T-helper 2 cell (primary cell): ENCODE results near the gene CBR1.
"Not testable (repeated sequence)": the region's sequence is repeated elsewhere in the genome, so short reads cannot be mapped to it uniquely, and the experiment has no call there.

Experiments
- DNase-seq, 5 experiments: peaks; one replicate each; pipeline versions ENCODE4 v3.0.0 to v3.0.0-alpha.2; 2012 to 2022

Gene CBR1

DNA sequence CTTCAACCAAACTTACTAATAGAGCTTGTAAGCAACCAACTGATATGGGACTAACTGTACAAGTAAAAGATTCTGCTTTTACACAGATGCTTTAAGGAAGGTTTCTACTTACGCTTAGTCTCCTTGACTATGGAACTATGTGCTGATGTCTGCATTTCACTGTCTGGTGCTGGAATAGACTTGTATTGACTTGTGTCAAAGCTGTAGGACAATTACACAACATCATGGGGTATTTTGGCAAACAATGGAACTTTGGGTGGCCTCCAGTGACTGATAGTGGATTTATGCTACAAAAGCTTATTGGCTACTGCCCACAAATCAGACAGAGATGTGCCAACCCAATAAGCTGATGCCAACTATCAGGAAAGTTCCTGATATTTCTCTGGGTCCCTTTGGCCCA is 10.6 kb downstream of the CBR1 start:
- no peak for DNase-seq

DNA sequence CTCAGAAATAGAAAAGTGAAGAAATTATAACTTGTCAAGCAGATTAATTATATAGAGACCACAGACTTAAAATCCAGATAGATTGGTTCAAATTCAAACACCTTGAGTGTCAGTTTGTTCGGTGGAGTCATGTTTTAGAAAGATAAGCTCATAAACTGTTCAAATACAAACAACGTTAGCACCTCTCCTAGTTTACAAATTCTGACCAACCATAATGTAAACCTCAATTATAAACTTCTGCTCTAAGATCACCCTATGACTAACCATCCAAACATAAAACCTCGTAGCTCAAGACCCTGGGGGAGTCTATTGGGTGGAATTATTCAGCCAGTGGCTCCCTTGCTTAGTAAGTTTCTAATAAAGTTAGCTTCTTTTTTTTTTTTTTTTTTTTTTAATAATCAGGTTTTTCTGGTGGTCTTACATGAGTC is 12.4 kb downstream of the CBR1 start:
- no peak for DNase-seq

DNA sequence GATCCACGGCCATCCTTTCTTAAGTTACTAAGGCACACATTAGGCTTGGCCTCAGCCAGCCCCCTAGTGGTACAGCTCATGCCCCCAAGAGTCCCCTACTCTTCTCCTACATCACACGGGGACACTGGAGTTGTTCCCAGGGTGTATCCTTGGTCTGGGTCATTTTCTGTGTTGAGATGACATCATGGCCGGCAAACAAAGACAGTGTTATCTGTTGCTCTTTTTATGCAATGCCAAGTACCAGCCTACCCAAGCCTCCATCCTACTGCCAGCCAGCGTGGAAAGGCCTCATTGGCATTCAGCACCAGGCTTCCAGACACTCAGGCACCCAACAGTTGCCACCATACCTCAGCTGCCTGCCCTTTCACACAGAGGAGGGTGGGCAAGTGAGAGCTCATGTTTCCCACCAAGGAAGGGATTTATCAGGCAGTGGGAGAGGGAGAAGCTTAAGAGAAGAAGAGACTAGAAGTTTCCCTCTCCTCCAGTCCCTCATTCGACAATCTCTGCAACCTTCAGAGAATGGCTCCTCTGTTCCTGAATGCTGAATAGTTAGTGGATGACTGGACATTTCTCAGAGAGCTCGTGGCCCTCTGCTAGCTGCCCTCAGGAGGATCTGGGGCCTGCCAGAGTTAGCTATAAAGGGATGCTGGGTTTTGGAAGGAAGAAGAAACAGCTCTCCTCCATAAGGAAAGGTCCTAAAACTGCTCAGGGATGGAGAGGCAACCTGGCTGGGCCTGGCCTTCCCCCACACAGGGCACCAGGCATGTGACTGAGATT is 17.7 kb downstream of the CBR1 start:
- DNase-seq, result no peak

DNA sequence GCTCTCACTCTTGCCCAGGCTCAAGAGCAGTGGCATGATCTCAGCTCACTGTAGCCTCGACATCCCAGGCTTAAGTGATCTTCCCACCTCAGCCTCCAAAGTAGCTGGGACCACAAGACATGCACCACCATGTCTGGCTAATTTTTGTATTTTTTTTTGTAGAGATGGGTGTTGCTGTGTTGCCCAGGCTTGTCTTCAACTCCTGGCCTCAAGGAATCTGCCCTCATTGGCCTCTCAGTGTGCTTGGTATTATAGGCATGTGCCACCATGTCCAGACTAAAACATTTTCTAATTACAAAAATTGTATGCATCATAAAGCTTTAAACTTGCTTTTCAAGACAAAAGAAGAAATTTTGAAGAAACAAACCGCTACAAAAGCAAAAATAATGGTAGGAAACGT is 20.1 kb downstream of the CBR1 start:
- DNase-seq, result no peak

DNA sequence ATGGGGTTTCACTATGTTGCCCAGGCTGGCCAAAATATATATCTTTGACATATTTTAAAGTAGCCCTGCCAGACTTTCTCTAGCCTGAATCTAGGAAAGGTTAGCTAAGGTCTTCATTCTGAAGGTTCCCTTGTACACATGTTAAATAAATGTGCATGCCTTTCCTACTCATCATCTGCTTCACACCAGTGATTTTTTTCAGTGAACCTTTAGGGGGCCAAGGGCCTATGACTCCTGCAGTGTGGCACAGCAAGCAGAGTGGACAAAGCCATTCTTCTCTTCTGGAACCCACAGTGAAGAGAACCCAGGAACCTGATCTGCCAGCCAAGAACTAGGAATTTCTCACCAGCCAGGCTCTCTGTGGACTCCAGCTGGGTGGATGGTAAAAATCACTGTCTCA is 22.9 kb downstream of the CBR1 start:
- no peak for DNase-seq

DNA sequence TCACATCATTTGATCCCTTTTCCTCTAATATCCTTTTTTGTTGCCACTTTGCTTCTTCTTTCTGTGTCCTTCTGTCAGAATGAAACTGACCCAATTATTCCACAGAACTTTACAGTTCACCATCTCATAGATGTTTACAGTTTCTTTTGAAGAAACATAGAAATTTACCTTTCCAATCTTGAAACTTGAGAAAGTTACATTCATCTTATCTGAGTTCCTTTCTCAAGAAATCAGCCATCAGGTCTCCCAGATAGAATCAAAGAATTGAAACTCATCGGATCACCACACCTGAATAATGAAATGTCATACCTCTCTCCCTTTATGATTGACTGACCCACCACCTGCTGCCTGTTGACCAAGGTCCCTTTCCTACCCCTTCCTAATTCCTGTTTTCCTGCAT is 23.7 kb downstream of the CBR1 start:
- no peak for DNase-seq

DNA sequence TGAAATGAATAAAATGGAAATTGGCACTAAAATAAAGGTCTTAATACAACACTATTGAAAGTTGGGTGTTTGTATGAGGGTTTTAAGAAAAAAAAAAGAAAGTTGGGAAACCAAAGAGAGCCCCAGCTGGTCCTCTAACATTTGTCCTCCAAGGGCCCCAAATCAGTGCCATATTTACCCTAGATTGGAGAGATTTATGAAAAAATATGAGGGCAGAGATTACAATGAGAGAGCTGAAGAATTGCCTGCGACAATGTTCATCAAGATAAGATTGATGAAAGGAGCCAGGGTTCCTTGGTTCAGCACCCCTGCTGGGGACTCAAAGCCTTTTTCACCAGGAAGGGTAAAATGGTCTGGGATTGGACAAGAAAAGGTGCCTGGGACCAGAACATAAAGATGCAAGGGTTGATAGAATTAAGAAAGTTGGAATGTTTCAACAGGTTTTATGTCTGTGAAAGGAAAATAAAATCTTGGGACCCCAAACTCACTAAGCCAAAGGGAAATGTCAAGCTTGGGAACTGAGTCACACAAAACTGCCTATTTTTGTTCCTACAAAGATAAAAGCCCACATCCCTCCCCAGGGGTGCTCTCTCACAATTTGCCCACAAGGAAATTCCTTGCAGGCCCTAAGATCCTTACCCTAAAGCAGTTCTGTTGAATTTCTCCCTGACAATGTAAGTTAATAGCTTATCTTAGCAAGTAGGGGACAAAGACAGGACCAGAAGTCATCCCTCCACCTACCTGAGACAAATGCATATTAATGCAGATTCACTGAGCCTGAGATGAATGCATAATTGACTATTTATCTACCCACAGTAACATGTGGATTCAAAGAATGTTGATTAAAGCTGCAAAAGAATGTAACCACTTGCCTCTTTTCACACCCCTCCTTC is 26.8 kb downstream of the CBR1 start:
- DNase-seq, result no peak

DNA sequence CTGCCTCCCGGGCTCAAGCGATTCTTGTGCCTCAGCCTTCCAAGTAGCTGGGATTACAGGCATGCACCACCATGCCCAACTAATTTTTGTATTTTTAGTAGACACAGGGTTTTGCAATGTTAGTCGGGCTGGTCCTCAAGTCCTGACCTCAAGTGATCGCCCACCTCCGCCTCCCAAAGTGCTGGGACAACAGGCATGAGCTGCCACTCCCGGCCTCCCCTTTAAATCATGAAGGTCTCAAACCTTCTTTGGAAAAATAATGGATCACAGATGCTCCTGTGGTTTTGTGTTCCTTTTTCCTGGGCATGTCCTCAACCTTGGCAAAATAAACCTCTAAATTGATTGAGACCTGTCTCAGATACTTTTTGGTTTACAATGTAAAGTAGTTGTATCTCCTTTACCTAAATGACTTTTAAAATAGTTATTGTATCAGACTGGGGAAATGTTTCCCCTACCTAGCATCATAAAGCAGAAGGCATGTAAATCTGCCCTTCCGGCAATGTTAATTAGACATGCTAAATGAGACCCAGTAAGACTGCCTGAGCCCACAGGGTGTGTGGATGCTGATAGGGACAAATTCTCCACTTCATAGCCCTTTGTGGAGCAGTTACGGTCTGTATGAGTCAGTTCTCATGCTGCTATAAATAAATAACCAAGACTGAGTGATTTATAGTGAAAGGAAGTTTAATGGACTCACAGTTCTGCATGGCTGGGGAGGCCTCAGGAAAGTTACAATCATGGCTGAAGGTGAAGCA is 27.8 kb downstream of the CBR1 start:
- DNase-seq, result no peak

DNA sequence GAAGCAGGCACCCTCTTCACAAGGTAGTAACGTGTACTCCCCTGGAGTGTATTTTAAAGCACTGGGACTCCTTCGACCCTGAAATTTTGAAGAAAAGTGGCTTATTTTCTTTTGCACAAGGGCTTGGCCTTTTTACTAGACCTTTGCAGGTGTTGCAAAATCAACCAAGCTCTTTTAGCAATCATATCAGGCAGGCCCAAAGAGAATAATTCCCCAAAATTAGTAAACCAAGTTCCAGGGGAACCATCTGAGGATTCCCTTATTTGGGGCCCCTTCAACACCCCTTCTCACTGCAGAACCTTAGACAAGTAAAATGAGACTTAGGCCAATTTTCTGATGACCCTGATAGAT is 28.3 kb downstream of the CBR1 start:
- no peak for DNase-seq

DNA sequence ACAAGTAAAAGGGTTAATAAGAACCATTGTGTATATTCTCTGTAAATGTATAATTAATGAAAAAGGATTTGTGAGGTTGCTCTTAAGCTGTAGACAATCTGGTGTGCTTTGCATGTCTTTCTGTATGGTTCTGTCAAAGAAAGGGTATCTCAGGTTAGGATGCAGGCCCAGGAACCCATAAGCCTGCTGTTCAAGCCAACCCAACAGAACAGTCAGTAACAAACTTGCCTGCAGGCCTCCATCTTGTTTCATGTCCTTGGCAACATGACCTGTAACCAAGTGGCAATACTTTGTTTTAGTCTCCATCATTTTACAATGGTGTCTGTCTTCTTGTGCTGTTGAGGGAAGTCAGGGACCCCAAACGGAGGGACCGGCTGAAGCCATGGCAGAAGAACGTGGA is 29.2 kb downstream of the CBR1 start:
- DNase-seq, result no peak

DNA sequence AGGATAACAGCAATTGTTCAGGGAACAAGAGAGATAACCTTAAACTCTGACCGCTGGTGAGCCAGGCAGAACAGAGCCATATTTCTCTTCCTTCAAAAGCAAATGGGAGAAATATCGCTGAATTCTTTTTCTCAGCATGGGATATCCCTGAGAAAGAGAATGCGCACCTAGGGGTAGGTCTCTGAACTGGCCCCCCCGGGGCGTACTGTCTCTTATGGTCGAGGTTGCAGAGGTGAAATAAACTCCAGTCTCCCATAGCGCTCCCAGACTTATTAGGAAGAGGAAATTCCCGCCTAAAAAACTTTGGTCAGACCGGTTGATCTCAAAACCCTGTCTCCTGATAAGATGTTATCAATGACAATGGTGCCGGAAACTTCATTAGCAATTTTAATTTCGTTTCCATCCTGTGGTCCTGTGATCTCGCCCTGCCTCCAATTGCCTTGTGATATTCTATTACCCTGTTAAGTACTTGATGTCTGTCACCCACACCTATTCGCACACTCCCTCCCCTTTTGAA is 29.9 kb downstream of the CBR1 start:
- not testable (repeated sequence) for DNase-seq

DNA sequence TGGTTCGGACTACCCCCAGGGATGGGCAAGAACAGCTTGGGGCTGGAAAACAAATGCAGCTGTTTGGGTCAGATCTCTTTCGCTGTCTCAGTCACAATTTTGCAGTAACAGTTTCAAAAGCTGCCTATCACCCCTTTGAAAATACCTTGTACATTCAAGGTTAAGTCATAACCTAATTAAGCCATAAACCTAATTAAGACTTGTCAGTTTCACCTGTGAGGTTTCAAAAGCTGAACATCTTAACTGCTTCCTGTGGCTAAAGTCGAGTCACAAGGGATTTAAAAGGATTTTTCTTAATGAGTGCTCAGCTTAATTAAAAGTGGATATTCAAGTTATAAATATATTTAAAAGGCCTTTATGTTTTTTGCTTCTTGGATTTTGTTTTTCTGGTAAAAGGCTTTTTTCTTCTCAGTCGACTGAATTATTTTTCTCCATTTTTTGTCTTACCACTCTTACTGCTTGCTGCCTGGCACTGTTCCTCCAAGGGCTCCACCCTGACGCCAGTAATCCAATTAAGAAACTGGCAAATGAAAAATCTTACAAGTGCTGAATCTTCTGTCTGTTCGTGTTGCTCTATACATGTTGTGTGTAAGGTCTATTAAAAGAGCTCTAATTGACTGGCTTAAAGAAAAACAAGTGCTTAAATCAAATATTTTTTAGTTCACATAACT is 31.3 kb downstream of the CBR1 start:
- DNase-seq, result no peak

DNA sequence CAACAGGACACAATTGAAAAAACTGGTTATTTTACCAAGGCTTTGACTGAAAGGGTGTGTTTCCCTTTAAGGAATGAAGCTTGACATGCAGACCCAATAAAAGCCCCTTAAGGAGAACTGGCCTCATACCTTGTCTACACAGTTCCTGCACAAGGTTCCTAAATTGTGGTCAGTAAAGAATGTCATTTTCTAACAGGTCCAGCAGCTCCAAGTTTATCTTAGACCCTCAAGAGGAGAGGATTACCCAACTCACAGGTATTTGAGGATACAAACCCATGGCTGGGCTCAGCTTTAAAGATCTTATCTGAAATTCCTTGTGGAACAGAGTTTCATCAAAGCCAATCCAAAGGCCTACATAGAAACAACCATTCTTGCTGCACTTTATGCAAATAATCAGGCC is 33.6 kb downstream of the CBR1 start:
- no peak for DNase-seq

DNA sequence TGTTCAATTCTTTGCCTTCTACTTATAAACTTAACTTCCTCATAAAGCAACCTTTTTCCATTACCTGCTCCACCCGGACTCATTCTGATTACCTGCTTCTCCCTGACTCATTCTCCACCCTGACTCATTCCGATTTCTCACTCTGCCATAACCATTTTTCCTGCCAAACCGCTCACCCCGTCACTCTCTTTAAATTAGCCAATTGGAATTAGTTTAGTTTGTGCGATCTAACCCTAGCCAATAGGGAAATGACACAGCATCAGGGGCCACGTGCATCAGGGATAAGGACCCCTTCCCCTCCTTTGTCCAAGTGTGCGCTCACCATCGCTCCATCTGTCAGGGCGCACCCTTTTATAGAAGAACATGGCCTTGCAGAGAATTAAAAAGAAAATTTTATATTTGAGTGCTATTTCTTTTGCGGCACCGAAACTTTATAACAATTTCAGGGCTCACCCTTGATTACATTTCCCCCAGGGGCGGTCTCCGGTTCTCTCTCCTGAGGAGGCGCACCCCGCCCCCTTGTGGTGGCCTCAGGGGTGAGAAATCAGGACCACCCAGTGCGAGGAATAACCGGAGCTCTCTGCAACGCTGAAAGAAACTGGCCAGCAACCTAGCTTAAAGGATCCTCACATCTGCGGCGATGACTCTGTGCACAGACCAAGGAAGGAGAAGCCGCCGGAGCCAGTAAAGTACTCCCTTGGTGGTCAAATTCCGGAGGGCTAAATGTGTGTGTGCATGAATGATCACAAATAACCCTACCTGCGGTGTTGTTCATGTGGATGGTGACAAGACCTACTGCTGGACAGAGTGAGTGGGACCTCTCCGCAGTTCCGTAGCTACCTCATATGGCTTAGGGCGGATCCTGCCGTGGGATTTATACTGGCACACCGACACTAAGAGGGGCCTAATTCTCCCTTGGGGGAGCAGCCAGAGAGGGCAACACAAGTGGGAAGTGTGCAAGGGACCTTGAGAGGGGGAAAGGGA is 34.8 kb downstream of the CBR1 start:
- peak; percentile 13 to 26 (median 22) for DNase-seq

DNA sequence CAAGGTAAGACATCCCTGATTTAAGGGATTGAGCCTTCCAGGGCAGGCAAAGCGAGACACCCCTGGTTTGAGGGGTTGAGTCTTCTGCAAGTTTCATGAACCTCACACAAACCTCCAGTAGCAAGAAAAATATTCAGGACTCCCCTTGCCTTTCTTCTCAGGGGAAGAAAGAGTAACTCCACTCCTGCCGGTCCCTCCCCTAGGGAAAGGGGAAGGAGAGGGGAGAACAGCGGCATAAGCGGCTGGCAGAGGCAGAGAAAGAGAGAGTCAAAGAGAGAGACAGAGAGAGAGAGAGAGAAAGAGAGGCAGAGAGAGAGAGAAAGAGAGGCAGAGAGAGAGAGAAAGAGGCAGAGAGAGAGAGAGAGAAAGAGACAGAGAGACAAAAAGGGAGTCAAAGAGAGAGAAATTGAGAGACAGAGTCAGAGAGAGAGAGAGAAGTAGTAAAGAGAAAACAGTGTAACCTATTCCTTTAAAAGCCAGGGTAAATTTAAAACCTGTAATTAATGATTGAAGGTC is 35.6 kb downstream of the CBR1 start:
- DNase-seq, result no peak

DNA sequence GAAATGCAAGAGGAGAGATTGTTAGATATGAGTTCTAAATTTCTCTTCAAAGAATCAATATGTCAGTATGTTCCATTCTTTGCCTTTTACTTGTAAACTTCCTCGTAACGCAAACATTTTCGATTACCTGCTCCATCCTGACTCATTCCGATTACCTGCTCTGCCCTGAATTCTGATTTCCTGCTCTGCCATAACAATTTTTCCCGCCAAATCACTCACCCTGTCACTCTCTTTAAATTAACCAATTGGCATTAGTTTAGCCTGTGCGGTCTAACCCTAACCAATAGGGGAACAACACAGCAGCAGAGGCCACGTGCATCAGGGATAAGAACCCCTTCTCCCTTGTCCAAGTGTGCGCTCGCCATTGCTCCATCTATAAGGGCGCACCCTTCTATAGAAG is 40.0 kb downstream of the CBR1 start:
- no peak for DNase-seq

DNA sequence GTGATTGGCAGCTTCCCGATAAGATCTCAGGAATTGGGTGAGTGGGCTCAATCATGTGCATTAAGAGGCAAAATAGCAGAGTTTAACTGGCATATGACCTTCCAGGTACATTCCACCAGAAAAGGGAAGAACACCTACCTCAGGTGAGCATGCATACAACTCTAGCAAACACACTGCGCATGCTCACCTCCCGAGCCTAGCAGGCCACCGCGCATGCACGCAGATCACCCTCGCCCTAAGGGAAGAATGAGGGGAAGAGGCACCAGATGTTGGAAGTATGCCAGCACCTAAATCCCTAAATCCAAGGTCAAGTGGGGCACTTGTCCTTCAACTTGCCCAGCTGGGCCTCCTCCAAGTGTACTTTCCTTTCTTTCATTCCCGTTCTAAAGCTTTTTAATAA is 41.4 kb downstream of the CBR1 start:
- DNase-seq, result no peak

DNA sequence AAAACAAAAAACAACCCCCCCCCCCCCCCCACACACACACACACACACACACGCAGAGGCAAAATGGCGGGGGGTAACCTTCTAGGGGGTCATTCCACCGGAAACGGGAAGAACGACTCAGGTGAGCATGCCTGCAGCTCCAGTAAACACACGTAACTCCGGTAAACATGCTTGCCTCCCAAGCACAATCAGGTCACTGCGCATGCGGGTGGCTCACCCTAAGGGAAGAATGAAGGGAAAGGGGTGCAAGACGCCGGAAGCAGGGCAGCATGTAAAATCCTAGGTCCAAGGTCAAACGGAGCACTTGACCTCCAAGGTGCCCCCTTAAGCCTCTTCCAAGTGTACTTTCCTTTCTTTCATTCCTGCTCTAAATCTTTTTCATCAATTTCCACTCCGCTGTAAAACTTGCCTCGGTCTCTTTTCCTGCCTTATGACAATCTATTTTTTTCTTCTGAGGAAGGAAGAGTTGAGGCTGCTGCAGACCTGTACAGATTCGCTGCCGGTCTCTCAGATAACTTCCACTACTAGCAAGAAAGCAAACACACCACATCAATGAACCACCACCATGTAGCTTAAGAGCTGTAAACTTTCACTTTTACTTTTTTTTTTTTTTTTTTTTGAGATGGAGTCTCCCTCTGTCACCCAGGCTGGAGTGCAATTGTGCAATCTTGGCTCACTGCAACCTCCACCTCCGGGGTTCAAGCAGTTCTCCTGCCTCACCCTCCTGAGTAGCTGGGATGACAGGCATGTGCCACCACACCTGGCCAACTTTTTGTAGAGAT is 44.0 kb downstream of the CBR1 start:
- DNase-seq, result peak; percentile 22 to 91 (median 57)

DNA sequence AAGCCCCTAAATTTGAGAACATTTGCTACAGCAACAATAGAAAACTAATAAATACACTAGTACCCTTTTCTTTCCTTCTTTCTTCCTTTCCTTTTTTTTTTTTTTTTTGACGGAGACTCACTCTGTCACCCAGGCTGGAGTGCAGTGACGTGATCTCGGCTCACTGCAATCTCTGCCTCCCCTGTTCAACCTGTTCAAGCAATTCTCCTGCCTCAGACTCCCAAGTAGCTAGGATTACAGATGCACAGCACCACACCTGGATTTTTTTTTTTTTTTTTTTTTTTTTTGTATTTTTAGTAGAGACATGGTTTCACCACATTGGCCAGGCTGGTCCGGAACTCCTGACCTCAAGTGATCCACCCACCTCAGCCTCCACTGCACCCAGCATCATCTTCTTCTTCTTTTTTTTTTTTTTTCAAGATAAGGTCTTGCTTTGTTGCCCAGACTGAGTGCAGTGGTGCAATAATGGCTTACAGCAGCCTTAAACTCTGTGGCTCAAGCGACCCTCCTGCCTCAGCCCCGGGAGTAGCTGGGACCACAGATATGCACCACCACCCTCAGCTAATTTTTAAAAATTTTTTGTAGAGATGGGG is 45.4 kb downstream of the CBR1 start:
- no peak for DNase-seq

DNA sequence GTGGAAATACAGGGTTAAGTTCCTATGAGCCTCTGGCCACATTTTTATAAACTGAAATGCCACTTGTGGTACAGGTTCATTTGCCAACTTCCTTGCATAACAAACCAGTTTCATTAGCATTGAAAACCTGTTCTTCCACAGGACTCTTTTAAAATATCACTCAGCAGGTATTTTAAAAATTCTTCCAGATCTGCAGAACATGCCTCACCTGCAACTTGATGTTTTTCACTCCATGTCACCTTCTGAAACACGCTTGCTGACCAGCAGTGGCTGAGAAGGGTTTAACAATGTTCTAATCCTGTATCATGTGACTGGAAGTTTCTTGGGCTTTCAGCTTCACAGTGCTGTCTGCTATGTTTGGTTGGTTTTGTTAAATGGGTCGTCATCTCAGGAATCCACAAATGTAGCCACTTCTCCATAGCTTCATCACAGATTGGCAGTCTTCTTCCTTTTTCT is 47.5 kb downstream of the CBR1 start:
- no peak for DNase-seq
